ENCODE results near the gene MCM3AP.

GRCh38 chr21:46286648-46287002, 1.2 kb upstream of the MCM3AP start:
- TF ChIP-seq GATA2 (IDR thresholded peaks at IDR 0.05; ENCODE audit: low read depth, low read length) (no peak), GATA3 (IDR thresholded peaks at IDR 0.05; ENCODE audit: low read depth, low read length) (no peak)

Measured in SH-SY5Y (cell line).